Ovary (tissue), 3 donors: ENCODE results near the gene CLDN9.

Experiments used
- CTCF ChIP-seq, 3 donors: fragments of 450-650 bp in 2 of 3; fragments of 200-600 bp in 1 of 3; IDR thresholded peaks; one replicate each; pipeline versions ENCODE4 v1.5.1 to v1.8.0; 2016 to 2022; ENCODE audit warnings: antibody characterized with exemption in 3 of 3, mild to moderate bottlenecking in 1 of 3
- EP300 ChIP-seq: sonication (generic); formaldehyde crosslinking; IDR thresholded peaks from one replicate; pipeline ENCODE4 v1.6.1; 2017; ENCODE audit warnings: antibody characterized with exemption
- POLR2A ChIP-seq: fragments of 450-650 bp; IDR thresholded peaks from one replicate; pipeline ENCODE4 v1.6.1; 2017; ENCODE audit warnings: antibody characterized with exemption, mild to moderate bottlenecking, moderate library complexity
- donor health status: DM: no; HTN: no; CAD: no.

DNA sequence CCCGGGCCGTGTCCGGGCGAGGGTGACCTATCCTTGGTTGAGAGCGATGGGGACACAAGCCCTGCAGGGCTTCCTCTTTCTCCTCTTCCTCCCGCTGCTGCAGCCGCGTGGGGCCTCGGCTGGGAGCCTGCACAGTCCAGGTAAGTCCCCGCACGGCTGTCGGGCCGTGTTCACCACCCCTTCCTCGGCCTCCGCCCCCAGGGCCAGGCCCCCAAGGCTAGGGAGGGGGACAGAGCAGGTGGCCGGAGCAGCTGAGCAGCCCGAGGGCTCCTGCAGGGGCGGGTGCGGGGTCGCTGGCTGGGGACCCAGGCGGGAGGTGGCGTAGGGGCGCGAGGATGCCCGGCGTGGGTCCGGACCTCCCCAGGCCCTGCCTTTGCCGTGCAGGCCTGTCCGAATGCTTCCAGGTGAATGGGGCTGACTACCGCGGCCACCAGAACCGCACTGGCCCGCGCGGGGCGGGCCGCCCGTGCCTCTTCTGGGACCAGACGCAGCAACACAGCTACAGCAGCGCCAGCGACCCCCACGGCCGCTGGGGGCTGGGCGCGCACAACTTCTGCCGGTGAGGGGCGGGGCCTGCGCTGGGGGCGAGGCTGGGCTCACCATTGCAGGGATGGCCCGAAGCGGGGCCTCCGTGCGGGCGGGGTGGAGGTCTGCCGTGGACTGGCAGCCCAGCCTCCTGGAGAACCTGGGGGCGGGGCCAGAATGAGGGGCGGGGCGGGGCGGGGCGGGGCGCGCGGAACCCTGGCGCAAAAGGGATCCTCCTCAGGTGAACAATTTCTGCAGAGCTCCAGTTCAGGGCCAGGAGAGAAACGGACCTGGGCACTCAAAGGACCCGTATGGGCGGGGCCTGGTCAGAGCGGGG lies 48.0 kb upstream of the CLDN9 start:
- TF ChIP-seq POLR2A (no peak), CTCF (IDR thresholded peaks at IDR 0.05) (no peak), EP300 (no peak)
